SK-MEL-5 (cell line): ENCODE data around the gene IL16. TPM values are rescaled to one million over a fixed set of nuclear protein-coding genes. Genes with fewer than 3 reads are reported as not detected.

Experiments
- DNase-seq: peaks from one replicate; pipeline ENCODE4 v3.0.0-alpha.2; 2016; ENCODE audit warnings: low read depth, low spot score
- in situ Hi-C: cut with HindIII; loops from 2 replicates; pipeline ENCODE4 v1.10.0; 2016; ENCODE audit warnings: low sequenced_read_pairs, high pct_unique_total_duplicates, low pct_unique_long_range_greater_than_20kb
- total RNA-seq: library from RNA; depleted of rRNA; stranded (reverse); fragments of >200 nt; shearing (Covaris generic); gene quantifications from 2 replicates; pipeline ENCODE4 v1.2.3, GENCODE V29; 2014

The IL16 gene
- total RNA-seq, 1 experiment from 2014 or later: 6.4 TPM

GRCh38 chr15:81277851-81278250 is 81.2 kb downstream of the IL16 start:
- DNase-seq: no peak
- in situ Hi-C loops: no loop called here

DNA sequence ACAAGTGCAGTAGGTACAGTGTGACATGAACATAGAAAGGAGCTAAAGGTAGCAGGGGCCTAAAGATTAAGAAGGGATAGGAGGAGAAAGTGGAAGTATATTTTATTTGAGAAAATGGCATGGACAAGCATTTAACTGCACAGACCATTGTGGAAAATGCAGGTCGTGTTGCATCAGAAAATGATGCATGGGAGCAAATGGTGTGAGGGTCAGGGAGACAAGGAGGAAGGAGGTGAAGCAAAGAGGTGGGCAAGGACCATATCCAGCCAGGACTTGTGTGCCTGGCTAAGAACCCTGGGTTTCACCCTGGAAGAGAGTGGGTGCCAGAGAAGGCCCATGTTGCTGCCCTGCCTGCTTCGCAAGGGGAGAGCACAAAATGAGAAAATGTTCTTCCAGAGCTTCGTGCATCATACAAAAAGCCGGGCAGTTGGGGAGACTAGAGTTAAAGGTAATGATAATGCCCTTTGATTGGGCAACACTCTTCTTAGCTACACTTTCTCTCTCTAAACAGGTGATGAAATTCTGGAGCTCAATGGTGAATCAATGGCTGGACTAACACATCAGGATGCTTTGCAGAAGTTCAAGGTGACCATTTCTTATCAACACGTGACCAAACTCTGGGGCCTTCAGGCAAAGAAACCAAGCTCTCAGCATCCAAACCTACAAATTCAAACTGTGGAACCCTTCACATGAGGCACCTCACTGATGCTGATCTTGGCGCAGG is 81.8 kb downstream of the IL16 start:
- in situ Hi-C loops: no loop called here
- no peak for DNase-seq

- in situ Hi-C loops: no loop called here
- DNase-seq: no peak
Observed at GRCh38 chr15:81279621-81280485, 83.2 kb downstream of the IL16 start.

GRCh38 chr15:81280696-81281455 is 84.2 kb downstream of the IL16 start:
- in situ Hi-C loops: no loop called here
- DNase-seq: no peak

GRCh38 chr15:81281456-81281735 is 84.7 kb downstream of the IL16 start:
- in situ Hi-C loops: no loop called here
- DNase-seq: no peak

- in situ Hi-C loops: no loop called here
- DNase-seq: no peak
Observed at GRCh38 chr15:81281766-81282605, 85.3 kb downstream of the IL16 start.

DNA sequence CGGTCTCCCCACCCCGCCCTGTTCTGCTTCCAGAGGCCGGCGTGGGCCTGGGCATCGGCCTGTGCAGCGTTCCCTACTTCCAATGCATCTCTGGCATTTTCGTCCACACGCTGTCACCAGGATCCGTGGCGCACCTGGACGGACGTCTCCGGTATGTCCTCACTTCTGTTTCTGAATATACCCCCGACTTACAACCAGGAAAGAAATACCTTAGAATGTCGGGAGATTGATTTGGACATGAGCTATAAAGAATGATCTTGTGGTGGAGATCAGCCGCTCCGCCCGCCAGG is 85.9 kb downstream of the IL16 start:
- DNase-seq: no peak
- in situ Hi-C loops: no loop called here

DNA sequence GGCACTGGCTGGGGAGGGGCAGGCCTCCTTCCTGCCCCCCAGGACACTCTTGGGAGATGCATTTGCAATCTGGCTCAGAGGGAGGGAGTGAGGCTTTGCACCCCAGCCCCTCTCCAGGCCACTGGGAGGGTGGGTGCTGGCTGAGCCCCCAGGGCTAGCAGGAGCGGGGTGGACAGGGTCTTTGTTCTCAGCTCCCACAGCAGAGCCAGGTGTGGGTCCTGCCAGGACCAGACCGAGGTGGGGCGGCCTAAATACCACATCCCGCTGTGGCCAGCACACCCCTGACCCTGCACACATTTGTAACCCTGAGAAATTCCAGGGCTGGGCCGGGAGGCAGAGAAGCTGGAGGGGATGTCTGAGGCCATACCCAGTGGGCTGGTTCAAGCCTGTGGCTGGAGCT is 86.2 kb downstream of the IL16 start:
- no peak for DNase-seq
- in situ Hi-C loops: no loop called here

- no peak for DNase-seq
- in situ Hi-C loops: no loop called here
Observed at GRCh38 chr15:81284256-81285031, 87.8 kb downstream of the IL16 start.

DNA sequence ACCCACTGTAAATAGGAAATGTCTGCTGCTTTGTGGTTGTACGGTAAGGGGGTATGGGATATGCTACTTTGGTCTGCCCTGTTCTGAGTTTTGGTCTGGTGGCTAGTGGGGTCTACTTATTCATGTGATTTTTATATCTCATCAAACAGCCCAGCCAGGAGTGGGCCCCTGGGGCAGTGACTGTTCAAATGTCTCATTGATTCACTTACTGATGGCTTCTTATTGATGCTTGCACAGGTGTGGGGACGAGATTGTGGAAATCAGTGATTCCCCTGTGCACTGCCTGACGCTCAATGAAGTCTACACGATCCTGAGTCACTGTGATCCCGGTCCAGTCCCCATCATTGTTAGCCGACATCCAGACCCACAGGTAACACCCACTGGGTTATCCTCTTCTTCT is 88.8 kb downstream of the IL16 start:
- in situ Hi-C loops: no loop called here
- DNase-seq: no peak

- no peak for DNase-seq
- in situ Hi-C loops: no loop called here
Observed at GRCh38 chr15:81286621-81287121, 90.0 kb downstream of the IL16 start.

DNA sequence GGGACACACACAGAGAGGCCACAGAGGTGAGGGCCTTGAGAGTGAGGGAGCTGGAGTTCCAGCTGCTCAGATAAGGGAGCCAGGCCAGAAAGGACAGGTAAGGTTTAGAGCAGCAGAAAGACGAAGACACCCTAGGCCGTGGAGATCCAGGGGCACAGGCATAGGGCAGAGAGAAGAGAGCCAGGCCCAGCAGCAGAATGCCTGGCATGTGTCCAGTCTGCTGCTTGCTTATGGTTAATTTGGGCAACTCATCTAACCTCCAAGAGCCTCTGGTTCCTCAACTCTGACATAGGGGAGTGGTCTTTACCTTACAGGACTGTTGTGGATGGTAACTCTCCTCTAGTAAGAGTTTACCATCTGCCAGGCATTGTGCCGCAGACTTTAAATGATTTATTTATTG is 91.4 kb downstream of the IL16 start:
- no peak for DNase-seq
- in situ Hi-C loops: no loop called here

DNA sequence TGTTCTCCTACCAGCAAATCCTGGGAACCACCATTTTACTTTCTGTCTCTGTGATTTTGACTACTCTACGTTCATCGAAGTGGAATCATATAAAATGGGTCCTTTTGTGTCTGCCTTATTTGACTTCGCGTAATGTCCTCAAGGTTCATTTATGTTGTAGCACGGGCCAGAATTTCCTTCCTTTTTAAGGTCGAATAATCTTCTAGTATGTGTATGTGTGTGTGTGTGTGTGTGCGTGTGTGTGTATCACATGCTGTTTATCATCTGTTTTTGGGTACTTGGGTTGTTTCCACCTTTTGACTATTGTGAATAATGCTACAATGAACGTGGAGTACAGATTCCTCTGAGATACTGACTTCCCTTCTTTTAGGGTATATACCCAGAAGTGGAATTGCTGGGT is 91.9 kb downstream of the IL16 start:
- in situ Hi-C loops: no loop called here
- no peak for DNase-seq

DNA sequence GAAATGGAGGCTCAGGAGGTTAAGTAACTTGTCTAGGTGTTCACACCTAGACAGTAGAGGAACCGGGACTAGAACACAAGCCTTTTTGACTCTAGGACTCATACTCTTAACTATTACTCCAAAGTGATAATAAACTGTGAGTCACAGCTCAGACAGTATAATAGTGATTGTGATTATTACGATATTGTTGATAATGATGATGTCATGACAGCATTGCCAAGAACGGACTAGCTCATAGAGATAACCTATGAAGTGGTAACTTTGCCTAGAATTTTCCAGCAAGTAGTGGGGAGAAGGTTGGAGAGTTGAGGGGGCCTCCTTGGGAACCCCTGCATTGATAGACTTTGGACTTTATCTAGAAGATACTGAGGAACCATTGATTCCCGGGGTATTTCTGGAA is 93.2 kb downstream of the IL16 start:
- DNase-seq: no peak
- in situ Hi-C loops: no loop called here

DNA sequence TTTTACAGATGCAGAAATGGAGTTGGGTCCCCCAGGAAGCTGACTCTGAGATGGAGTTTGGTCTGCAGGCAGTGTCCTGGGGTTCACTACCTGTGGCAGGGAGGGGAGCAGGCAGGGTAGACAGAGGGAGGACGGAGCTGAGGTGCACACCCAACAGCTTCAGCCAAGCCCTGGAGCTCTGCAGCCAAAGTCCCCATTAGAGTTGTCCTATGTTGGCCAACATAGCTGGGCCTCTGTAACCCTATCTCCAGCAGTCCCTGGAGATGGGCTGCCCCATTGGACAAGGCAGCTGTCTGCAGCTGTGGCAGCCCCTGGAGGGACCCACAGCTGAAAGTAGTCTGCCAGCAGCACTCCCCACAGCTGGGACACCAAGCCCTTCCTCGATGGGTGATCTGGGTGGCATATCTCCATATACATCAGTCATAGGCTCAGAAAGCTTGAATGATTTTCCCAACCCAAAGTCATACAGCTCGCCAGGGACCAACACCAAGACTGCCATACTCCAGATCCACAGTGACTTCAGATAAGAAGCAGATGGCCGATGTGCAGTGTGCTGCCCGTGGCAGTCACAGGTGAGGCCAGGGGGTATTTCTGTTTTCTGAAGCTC is 95.3 kb downstream of the IL16 start:
- in situ Hi-C loops: no loop called here

GRCh38 chr15:81292523-81293001 is 95.9 kb downstream of the IL16 start:
- DNase-seq: no peak
- in situ Hi-C loops: no loop called here

More for the DNA sequence above, 95.3 kb downstream of the IL16 start:
- no peak for DNase-seq
